Measurements from ENCODE around the gene LRMDA.
"Not testable (repeated sequence)": the region's sequence is repeated elsewhere in the genome, so short reads cannot be mapped to it uniquely, and the experiment has no call there.

LRMDA gene

GRCh38 chr10:76497666-76498065 lies 1066.2 kb downstream of the LRMDA start:
- no peak for DNase-seq

GRCh38 chr10:76504823-76505222 lies 1073.4 kb downstream of the LRMDA start:
- DNase-seq: no peak

- DNase-seq: no peak
These were observed 1078.0 kb downstream of the LRMDA start for GRCh38 chr10:76509446-76509845.

GRCh38 chr10:76514321-76514720 lies 1082.9 kb downstream of the LRMDA start:
- DNase-seq: no peak

- DNase-seq: no peak
These were observed 1083.4 kb downstream of the LRMDA start for GRCh38 chr10:76514869-76515268.

- DNase-seq: no peak
These were observed 1091.1 kb downstream of the LRMDA start for GRCh38 chr10:76522547-76522946.

- no peak for DNase-seq
These were observed 1091.8 kb downstream of the LRMDA start for GRCh38 chr10:76523246-76523645.

- DNase-seq: no peak
These were observed 1092.4 kb downstream of the LRMDA start for GRCh38 chr10:76523791-76524351.

- not testable (repeated sequence) for DNase-seq
These were observed 1095.4 kb downstream of the LRMDA start for GRCh38 chr10:76526833-76527232.

- DNase-seq: no peak
These were observed 1108.9 kb downstream of the LRMDA start for GRCh38 chr10:76540331-76540730.

- no peak for DNase-seq
These were observed 1109.4 kb downstream of the LRMDA start for GRCh38 chr10:76540786-76541185.

- DNase-seq: no peak
These were observed 1110.4 kb downstream of the LRMDA start for GRCh38 chr10:76541852-76542251.

- DNase-seq: no peak
These were observed 1111.0 kb downstream of the LRMDA start for GRCh38 chr10:76542307-76542930.

- no peak for DNase-seq
These were observed 1112.2 kb downstream of the LRMDA start for GRCh38 chr10:76543655-76544054.

- DNase-seq: no peak
These were observed 1113.4 kb downstream of the LRMDA start for GRCh38 chr10:76544789-76545188.

GRCh38 chr10:76546411-76546810 lies 1115.0 kb downstream of the LRMDA start:
- DNase-seq: no peak

GRCh38 chr10:76547352-76547972 lies 1116.0 kb downstream of the LRMDA start:
- peak; percentile 65 for DNase-seq

- DNase-seq: no peak
These were observed 1117.3 kb downstream of the LRMDA start for GRCh38 chr10:76548716-76549115.

- DNase-seq: no peak
These were observed 1117.7 kb downstream of the LRMDA start for GRCh38 chr10:76549171-76549570.

GRCh38 chr10:76550806-76551205 lies 1119.4 kb downstream of the LRMDA start:
- no peak for DNase-seq

GRCh38 chr10:76552091-76552873 lies 1120.9 kb downstream of the LRMDA start:
- no peak for DNase-seq

GRCh38 chr10:76553263-76554032 lies 1122.0 kb downstream of the LRMDA start:
- DNase-seq: no peak

GRCh38 chr10:76554033-76554408 lies 1122.6 kb downstream of the LRMDA start:
- DNase-seq: no peak

Measured in activated CD8-positive, alpha-beta memory T cell treated with anti-CD3 and anti-CD28 coated beads for 24 hours (primary cell).